ENCODE results near the gene ARL3. TPM values are rescaled to one million over a fixed set of nuclear protein-coding genes. Genes with fewer than 3 reads are reported as not detected.

The ARL3 gene
- total RNA-seq, 2 donors from 2014 or later = 1.8 to 4.0 TPM

- WGBS, 2 donors = 79 to 86% methylated on average over 4 of the region's 4 CpGs
- TF ChIP-seq CTCF (IDR thresholded peaks at IDR 0.05) (no peak), POLR2A (IDR thresholded peaks at IDR 0.05) (no peak)
- Histone ChIP-seq H3K4me1 (peaks cover 18% of the 10 kb centered on the region), H3K27me3 (no peaks in the 10 kb centered on the region), H3K9me3 (no peaks in the 10 kb centered on the region), H3K27ac (no peak overlapping the region), H3K36me3 (replicated peaks in 1 of 2; ENCODE audit: insufficient read depth in 1 of 2, low read depth in 2 of 2) (no peaks in the 10 kb centered on the region), H3K4me3 (no peak overlapping the region)
- intact Hi-C loops (cut with DNase I) = no loop called here
- DNase-seq (no peak), ATAC-seq (no peak)
Observed at GRCh38 chr10:102712089-102712488, 2.1 kb downstream of the ARL3 start.

DNA sequence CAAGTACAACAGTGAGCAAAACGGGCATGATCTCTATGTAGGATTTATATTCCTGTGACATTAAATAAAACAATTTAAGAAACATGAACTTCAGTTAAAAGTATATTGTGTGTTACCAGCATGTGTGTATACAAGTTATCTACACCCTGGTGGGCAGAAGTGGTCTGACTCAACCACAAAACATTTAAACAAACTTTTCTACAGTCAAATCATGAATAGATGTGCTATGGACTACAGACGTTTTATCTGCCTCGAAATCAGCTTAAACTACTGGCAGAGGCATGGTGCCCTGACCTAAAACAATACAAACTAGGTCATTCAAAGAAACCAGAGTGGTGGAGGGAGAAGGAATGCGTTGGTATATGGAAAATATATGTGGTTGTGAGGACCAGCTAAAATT, 3.6 kb downstream of the ARL3 start:
- Histone ChIP-seq H3K4me3 (no peak overlapping the region), H3K9me3 (no peaks in the 10 kb centered on the region), H3K4me1 (peaks cover 11% of the 10 kb centered on the region), H3K27ac (no peak overlapping the region), H3K36me3 (replicated peaks in 1 of 2; ENCODE audit: insufficient read depth in 1 of 2, low read depth in 2 of 2) (no peaks in the 10 kb centered on the region), H3K27me3 (no peaks in the 10 kb centered on the region)
- DNase-seq (no peak), ATAC-seq (no peak)
- intact Hi-C loops (cut with DNase I) = no loop called here
- TF ChIP-seq POLR2A (IDR thresholded peaks at IDR 0.05) (no peak), CTCF (IDR thresholded peaks at IDR 0.05) (no peak)
- WGBS, 2 donors = 46 to 64% methylated on average over 4 of the region's 4 CpGs

- intact Hi-C loops (cut with DNase I) = no loop called here
- H3K27ac ChIP-seq = no peak overlapping the region
- 55 to 63% methylated on average over 2 of the region's 2 CpGs for WGBS, 2 donors
- H3K4me3 ChIP-seq = no peak overlapping the region
- no peaks in the 10 kb centered on the region for H3K36me3 ChIP-seq (replicated peaks in 1 of 2; ENCODE audit: insufficient read depth in 1 of 2, low read depth in 2 of 2)
- ATAC-seq (no peak), DNase-seq (no peak)
- TF ChIP-seq CTCF (IDR thresholded peaks at IDR 0.05) (no peak), POLR2A (IDR thresholded peaks at IDR 0.05) (no peak)
- no peaks in the 10 kb centered on the region for H3K4me1 ChIP-seq
- H3K9me3 ChIP-seq = no peaks in the 10 kb centered on the region
- no peaks in the 10 kb centered on the region for H3K27me3 ChIP-seq
Observed at GRCh38 chr10:102705531-102705930, 8.7 kb downstream of the ARL3 start.

DNA sequence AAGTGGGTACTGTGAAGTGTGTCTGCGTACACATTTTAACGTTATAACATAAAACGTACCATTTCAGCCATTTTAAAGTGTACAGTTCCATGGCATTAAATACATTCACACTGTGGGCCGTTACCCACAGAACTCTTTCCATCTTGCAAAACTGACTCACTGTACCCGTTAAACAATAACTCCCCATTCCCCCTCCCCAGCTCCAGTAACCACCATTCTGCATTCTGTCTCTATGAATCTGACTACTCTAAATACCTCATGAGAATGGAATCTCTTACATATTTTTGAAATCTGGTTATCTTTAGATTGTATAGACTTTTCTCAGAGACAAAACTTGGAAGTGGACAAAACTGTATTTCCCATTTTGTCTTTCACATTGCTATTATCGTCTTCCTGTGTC, 9.3 kb downstream of the ARL3 start:
- H3K27me3 ChIP-seq = no peaks in the 10 kb centered on the region
- WGBS, 2 donors = 71 to 78% methylated on average over 6 of the region's 6 CpGs
- intact Hi-C loops (cut with DNase I) = no loop called here
- no peak for ATAC-seq
- no peak overlapping the region for H3K27ac ChIP-seq
- no peak overlapping the region for H3K4me3 ChIP-seq
- H3K9me3 ChIP-seq = no peaks in the 10 kb centered on the region
- no peaks in the 10 kb centered on the region for H3K36me3 ChIP-seq (replicated peaks in 1 of 2; ENCODE audit: insufficient read depth in 1 of 2, low read depth in 2 of 2)
- H3K4me1 ChIP-seq = no peaks in the 10 kb centered on the region
- TF ChIP-seq POLR2A (IDR thresholded peaks at IDR 0.05) (no peak), CTCF (IDR thresholded peaks at IDR 0.05) (no peak)
- no peak for DNase-seq

- Histone ChIP-seq H3K27me3 (no peaks in the 10 kb centered on the region), H3K36me3 (replicated peaks in 1 of 2; ENCODE audit: insufficient read depth in 1 of 2, low read depth in 2 of 2) (peaks cover 0 to 3% of the 10 kb centered on the region in 2 donors), H3K4me3 (no peak overlapping the region), H3K4me1 (no peaks in the 10 kb centered on the region), H3K9me3 (no peaks in the 10 kb centered on the region), H3K27ac (no peak overlapping the region)
- DNase-seq = no peak
- no peak for TF ChIP-seq POLR2A (IDR thresholded peaks at IDR 0.05)
- TF ChIP-seq CTCF (IDR thresholded peaks at IDR 0.05) = no peak
- intact Hi-C loops (cut with DNase I) = no loop called here
- ATAC-seq = no peak
- WGBS, 2 donors = 80 to 83% methylated on average over 2 of the region's 2 CpGs
Observed at GRCh38 chr10:102702742-102703141, 11.5 kb downstream of the ARL3 start.

All from body of pancreas (tissue), 4 donors.